Measurements from ENCODE around the gene ATP8A2. TPM values are rescaled to one million over a fixed set of nuclear protein-coding genes. Genes with fewer than 3 reads are reported as not detected.

Gene ATP8A2
- total RNA-seq, 6 experiments from 2014 or later = not detected

DNA sequence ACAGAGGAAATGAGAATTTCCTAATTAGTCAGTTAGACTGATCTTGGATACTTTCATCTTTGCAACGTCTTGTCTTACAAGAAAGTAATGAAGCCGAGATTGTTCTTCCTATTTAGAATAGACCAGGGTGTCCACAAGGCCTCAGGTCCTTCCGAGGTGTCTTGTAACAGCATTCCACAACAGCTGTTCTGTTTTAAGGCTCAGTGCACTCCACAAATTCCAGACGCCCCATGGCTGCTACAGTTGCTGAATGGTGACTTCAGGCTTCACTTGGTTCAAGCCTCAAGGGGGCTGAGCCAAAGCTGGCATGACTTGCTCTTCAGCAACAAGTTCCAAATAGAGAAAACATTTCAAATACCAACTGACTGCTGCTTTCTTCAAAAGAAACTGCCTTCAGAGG, 536.6 kb downstream of the ATP8A2 start:
- no peak for ATAC-seq
- H3K4me1 ChIP-seq = no peaks in the 10 kb centered on the region
- H3K36me3 ChIP-seq = no peaks in the 10 kb centered on the region
- H3K27me3 ChIP-seq = peaks cover 0 to 6% of the 10 kb centered on the region in 2 donors
- intact Hi-C loops (cut with DNase I) = no loop called here
- no peak for DNase-seq
- no peak overlapping the region for H3K4me3 ChIP-seq
- 34% methylated on average over 4 of the region's 4 CpGs for WGBS (ENCODE audit: insufficient coverage, low coverage, low lambda C conversion rate, missing lambda C conversion rate)
- no peaks in the 10 kb centered on the region for H3K9me3 ChIP-seq
- no peak overlapping the region for H3K27ac ChIP-seq
- no peak for TF ChIP-seq POLR2A (IDR thresholded peaks at IDR 0.05)
- no peak for TF ChIP-seq CTCF (IDR thresholded peaks at IDR 0.05)

DNA sequence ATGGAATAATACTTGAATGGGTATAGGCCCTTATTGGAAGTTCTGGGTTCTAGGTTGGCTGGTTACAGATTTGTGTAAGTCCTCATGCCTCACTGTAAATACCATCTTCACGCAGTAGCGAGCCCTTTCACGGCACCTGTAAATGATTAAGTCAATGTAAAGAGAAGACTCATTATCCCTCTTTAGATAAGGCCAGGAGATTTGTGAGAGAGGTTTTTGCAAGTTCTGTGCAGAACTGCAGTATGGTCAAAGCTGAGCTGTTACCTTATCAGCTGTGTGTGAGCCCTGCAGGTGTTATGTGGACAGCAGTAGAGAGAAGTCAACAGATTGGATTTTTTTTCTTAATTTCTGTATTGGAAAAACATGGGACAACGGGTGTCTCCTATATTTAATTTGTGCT, 538.5 kb downstream of the ATP8A2 start:
- TF ChIP-seq POLR2A (IDR thresholded peaks at IDR 0.05) (no peak), CTCF (IDR thresholded peaks at IDR 0.05) (no peak)
- Histone ChIP-seq H3K27ac (no peak overlapping the region), H3K9me3 (no peaks in the 10 kb centered on the region), H3K4me3 (no peak overlapping the region), H3K36me3 (no peaks in the 10 kb centered on the region), H3K27me3 (peaks cover 0 to 6% of the 10 kb centered on the region in 2 donors), H3K4me1 (no peaks in the 10 kb centered on the region)
- intact Hi-C loops (cut with DNase I) = no loop called here
- no peak for ATAC-seq
- 39% methylated on average over 4 of the region's 4 CpGs for WGBS (ENCODE audit: insufficient coverage, low coverage, low lambda C conversion rate, missing lambda C conversion rate)
- DNase-seq = no peak

DNA sequence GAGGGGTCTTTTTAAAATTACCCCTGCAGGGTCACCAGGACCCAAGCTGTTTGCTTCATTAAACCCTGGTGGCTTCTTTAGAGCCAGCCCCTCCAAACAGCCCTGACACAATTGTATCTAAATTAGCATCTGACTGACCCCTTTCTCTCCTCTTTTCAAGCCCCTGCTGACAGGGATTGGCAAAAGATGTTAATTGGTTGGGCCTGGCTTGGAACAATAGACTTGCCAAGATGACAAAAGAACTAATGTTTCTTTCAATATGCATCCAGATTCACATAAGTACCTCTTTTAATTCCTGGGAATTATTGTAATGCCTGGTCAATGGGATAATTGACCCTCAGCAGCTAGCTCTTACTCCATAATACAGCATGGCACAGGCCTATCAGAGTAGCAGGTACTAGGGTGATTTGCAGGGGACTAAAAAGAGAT, 539.2 kb downstream of the ATP8A2 start:
- Histone ChIP-seq H3K4me3 (no peak overlapping the region), H3K9me3 (no peaks in the 10 kb centered on the region), H3K27me3 (peaks cover 0 to 6% of the 10 kb centered on the region in 2 donors), H3K4me1 (no peaks in the 10 kb centered on the region), H3K27ac (no peak overlapping the region), H3K36me3 (no peaks in the 10 kb centered on the region)
- TF ChIP-seq POLR2A (IDR thresholded peaks at IDR 0.05) (no peak), CTCF (IDR thresholded peaks at IDR 0.05) (no peak)
- intact Hi-C loops (cut with DNase I) = no loop called here
- ATAC-seq (no peak), DNase-seq (no peak)

DNA sequence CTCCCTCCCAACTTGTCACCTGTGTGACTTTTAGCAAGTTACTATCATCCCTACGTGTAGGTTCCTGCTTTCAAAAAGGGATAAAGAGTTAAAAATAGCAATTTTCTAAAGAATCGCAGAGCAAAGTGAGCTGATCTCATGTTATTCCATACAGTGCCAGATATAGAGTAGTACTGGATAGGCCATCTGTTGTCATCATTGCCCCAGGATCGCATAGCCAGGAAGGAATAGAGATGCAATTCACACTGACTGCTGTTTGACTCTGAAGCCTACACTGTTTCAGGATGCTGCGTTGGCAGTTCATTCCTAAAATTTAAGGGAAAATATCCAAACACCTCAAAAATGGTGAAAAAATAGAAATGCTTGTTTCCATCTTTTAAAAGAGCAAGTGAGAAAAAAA, 541.2 kb downstream of the ATP8A2 start:
- Histone ChIP-seq H3K27ac (no peak overlapping the region), H3K9me3 (no peaks in the 10 kb centered on the region), H3K27me3 (peaks cover 0 to 6% of the 10 kb centered on the region in 2 donors), H3K4me1 (no peaks in the 10 kb centered on the region), H3K36me3 (no peaks in the 10 kb centered on the region), H3K4me3 (no peak overlapping the region)
- intact Hi-C loops (cut with DNase I) = no loop called here
- DNase-seq (no peak), ATAC-seq (no peak)
- TF ChIP-seq POLR2A (IDR thresholded peaks at IDR 0.05) = no peak
- no peak for TF ChIP-seq CTCF (IDR thresholded peaks at IDR 0.05)
- WGBS (ENCODE audit: insufficient coverage, low coverage, low lambda C conversion rate, missing lambda C conversion rate) = 63% methylated on average over 4 of the region's 4 CpGs

Data from right lobe of liver (tissue), 6 donors.